Transverse colon (tissue), 4 donors: ENCODE results near the gene LRCOL1. TPM values are rescaled to one million over a fixed set of nuclear protein-coding genes. Genes with fewer than 3 reads are reported as not detected.

ENCODE experiments used
- DNase-seq: peaks from one replicate; pipeline ENCODE4 v3.0.0-alpha.2; 2019
- H3K27ac ChIP-seq, 4 donors: fragments of 200-600 bp; sonication (generic); 2 replicates each; pipeline ENCODE4 v1.5.1; 2016 to 2018; ENCODE audit warnings: inconsistent platforms in 4 of 4
- H3K27me3 ChIP-seq: fragments of 200-600 bp; sonication (generic); 2 replicates; pipeline ENCODE4 v1.5.1; 2017; ENCODE audit warnings: inconsistent platforms
- H3K36me3 ChIP-seq, 4 donors: fragments of 200-600 bp; sonication (generic); 2 replicates each; pipeline ENCODE4 v1.5.1; 2017 to 2019; ENCODE audit warnings: inconsistent platforms in 4 of 4
- H3K4me1 ChIP-seq, 4 donors: fragments of 200-600 bp; sonication (generic); 2 replicates each; pipeline ENCODE4 v1.5.1; 2017 to 2020; ENCODE audit warnings: inconsistent platforms in 4 of 4
- H3K4me3 ChIP-seq, 4 donors: fragments of 200-600 bp; sonication (generic); 1 replicate in 1 of 4; 2 replicates in 3 of 4; pipeline versions ENCODE4 v1.5.1 to v1.6.1; 2017 to 2019; ENCODE audit warnings: inconsistent platforms in 4 of 4
- H3K9me3 ChIP-seq, 2 donors: fragments of 200-600 bp; sonication (generic); 2 replicates each; pipeline ENCODE4 v1.5.1; 2017 to 2019; ENCODE audit warnings: inconsistent platforms in 2 of 2
- EP300 ChIP-seq: sonication (generic); formaldehyde crosslinking; IDR thresholded peaks from one replicate; pipeline ENCODE4 v1.6.1; 2017; ENCODE audit warnings: antibody characterized with exemption, low read depth
- POLR2A ChIP-seq: fragments of 450-650 bp; IDR thresholded peaks from one replicate; pipeline ENCODE4 v1.6.1; 2016; ENCODE audit warnings: antibody characterized with exemption, mild to moderate bottlenecking, moderate library complexity
- POLR2AphosphoS5 ChIP-seq, 3 donors: sonication (generic); formaldehyde crosslinking; IDR thresholded peaks; one replicate each; pipeline ENCODE4 v1.6.1; 2016; ENCODE audit warnings: antibody characterized with exemption in 3 of 3
- WGBS, 2 donors: methylation state at CpG; one replicate each; pipeline ENCODE4 v1.1.5; 2018; ENCODE audit warnings: low coverage in 1 of 2; 5-methylcytosine and 5-hydroxymethylcytosine counted together
- in situ Hi-C, 4 donors: fragments of 200-750 bp; cut with MboI; loops; one replicate each; pipeline versions ENCODE4 v1.15.0 to v1.15.1; 2017; ENCODE audit warnings: low sequenced_read_pairs in 3 of 4, low pct_ligation_motif_present in 1 of 4, low pct_unique_long_range_greater_than_20kb in 1 of 4
- intact Hi-C: fragments of 100-400 bp; cut with DNase I; formaldehyde crosslinking; loops from one replicate; pipeline ENCODE4 v1.15.1; 2023; ENCODE audit warnings: low total_unique reads
- total RNA-seq, 4 donors: library from RNA; depleted of rRNA; stranded (reverse); fragments of >200 nt; gene quantifications; one replicate each; pipeline ENCODE4 v1.1.0, GENCODE V29; 2016
- TF ChIP-seq, protein P1 (sequence below), 5 experiments: fragments of 200-600 bp in 3 of 5; fragments of 450-650 bp in 2 of 5; sonication (generic) in 3 of 5; IDR thresholded peaks; 1 replicate in 2 of 5; 2 replicates in 3 of 5; pipeline ENCODE4 v1.5.1; 2016 to 2017; ENCODE audit warnings: antibody characterized with exemption in 5 of 5, inconsistent platforms in 3 of 5, mild to moderate bottlenecking in 2 of 5, moderate library complexity in 1 of 5

LRCOL1 gene
- total RNA-seq, 4 donors from 2014 or later, result not detected

DNA sequence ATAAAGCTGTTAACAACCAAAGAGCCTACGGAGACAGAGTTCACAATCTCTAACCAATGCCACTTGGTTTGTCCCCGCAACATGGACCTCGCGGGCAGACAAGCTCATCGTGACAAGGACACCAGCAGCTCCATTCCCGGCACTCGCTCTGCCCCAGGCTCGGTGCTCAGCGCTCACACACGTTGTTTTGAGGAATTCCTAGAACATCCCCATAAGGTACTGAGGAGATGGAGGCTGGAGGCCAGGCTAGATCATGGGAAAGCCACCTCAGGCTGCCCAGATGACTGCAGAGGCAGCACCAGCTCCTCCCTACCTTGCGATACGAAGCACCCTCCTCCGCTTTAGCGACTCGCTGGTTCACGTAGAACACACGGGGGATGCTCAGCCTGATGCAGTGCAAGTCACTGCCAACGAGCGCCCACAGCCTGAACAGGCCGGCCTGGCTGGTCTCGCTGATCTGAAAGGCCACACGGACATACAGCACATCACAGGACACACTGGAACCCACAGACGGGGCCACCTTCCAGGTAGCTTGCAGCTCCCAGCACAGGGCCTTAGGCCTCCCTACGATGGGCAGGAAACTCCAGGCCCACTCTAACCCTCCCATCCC, 38.3 kb upstream of the LRCOL1 start:
- in situ Hi-C loops, result no loop called here

DNA sequence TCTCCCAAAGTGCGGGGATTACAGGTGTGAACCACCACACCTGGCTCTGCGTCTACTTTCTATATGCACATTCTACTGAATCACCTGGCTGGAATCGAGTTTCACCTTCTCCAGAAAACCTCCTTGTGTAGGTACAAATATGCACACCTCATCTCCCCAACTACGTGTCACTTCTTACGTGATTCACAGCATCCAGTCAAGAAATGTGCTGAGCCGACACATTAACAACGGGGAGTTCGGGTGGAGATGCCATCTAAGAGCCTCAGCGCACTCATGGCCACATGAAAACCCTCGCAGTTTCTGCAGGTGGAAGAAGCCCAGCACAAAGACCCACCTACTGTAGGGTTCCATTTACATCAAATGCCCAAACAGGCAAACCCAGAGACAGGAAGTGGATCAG, 37.5 kb upstream of the LRCOL1 start:
- Histone ChIP-seq H3K9me3 (no peaks in the 10 kb centered on the region), H3K36me3 (peaks cover 0 to 33% (median 6%) of the 10 kb centered on the region in 4 donors), H3K27ac (no peak overlapping the region), H3K4me3 (no peak overlapping the region), H3K4me1 (peaks cover 0 to 9% (median 2%) of the 10 kb centered on the region in 4 donors), H3K27me3 (no peaks in the 10 kb centered on the region)
- TF ChIP-seq, protein P1, sequence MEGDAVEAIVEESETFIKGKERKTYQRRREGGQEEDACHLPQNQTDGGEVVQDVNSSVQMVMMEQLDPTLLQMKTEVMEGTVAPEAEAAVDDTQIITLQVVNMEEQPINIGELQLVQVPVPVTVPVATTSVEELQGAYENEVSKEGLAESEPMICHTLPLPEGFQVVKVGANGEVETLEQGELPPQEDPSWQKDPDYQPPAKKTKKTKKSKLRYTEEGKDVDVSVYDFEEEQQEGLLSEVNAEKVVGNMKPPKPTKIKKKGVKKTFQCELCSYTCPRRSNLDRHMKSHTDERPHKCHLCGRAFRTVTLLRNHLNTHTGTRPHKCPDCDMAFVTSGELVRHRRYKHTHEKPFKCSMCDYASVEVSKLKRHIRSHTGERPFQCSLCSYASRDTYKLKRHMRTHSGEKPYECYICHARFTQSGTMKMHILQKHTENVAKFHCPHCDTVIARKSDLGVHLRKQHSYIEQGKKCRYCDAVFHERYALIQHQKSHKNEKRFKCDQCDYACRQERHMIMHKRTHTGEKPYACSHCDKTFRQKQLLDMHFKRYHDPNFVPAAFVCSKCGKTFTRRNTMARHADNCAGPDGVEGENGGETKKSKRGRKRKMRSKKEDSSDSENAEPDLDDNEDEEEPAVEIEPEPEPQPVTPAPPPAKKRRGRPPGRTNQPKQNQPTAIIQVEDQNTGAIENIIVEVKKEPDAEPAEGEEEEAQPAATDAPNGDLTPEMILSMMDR (IDR thresholded peaks at IDR 0.05), result no peak
- TF ChIP-seq EP300, result no peak
- TF ChIP-seq POLR2A, result no peak
- TF ChIP-seq POLR2AphosphoS5 (IDR thresholded peaks at IDR 0.05), result no peak
- in situ Hi-C loops, result no loop called here
- intact Hi-C loops, result no loop called here
- DNase-seq, result no peak
- WGBS, 2 donors, result 94% methylated on average over 10 of the region's 10 CpGs; no CpG with 5 or more reads in 1 of the 2 donors

More for the DNA sequence above, 38.3 kb upstream of the LRCOL1 start:
- peaks cover 0 to 9% (median 2%) of the 10 kb centered on the region in 4 donors for H3K4me1 ChIP-seq
- H3K27me3 ChIP-seq, result no peaks in the 10 kb centered on the region
- H3K27ac ChIP-seq, result peak overlapping the region in 1 of 4 donors; percentile 22
- H3K4me3 ChIP-seq, result no peak overlapping the region
- 98% methylated on average over 23 of the region's 24 CpGs; no CpG with 5 or more reads in 1 of the 2 donors for WGBS, 2 donors
- intact Hi-C loops, result no loop called here
- no peaks in the 10 kb centered on the region for H3K9me3 ChIP-seq
- no peak for TF ChIP-seq POLR2A
- H3K36me3 ChIP-seq, result peaks cover 0 to 29% (median 7%) of the 10 kb centered on the region in 4 donors
- DNase-seq, result no peak

DNA sequence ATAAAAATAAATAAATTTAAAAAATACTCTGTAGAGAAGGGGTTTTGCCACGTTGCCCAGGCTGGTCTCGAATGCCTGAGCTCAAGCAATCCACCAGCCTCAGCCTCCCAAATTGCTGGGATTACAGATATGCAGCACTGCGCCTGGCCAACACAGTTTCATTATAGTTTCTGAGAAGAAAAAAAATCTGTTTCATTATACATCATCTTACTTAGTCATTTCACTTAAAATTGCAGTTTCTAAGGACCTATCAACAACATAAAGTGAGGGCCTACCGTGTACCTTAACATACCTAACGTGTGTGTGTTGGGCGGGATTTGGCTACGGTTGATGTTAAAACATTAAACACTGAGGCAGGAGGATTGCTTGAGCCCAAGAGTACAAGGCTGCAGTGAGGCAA, 36.5 kb upstream of the LRCOL1 start:
- H3K36me3 ChIP-seq, result peaks cover 0 to 33% (median 10%) of the 10 kb centered on the region in 4 donors
- no peak overlapping the region for H3K27ac ChIP-seq
- 93% methylated on average over 7 of the region's 7 CpGs; no CpG with 5 or more reads in 1 of the 2 donors for WGBS, 2 donors
- TF ChIP-seq EP300, result no peak
- no peak for TF ChIP-seq POLR2A
- no peak for TF ChIP-seq POLR2AphosphoS5 (IDR thresholded peaks at IDR 0.05)
- TF ChIP-seq, protein P1 (IDR thresholded peaks at IDR 0.05), result no peak
- H3K27me3 ChIP-seq, result no peaks in the 10 kb centered on the region
- H3K9me3 ChIP-seq, result no peaks in the 10 kb centered on the region
- no peak overlapping the region for H3K4me3 ChIP-seq
- DNase-seq, result no peak
- in situ Hi-C loops (no loop called here), intact Hi-C loops (no loop called here)
- peaks cover 0 to 9% (median 2%) of the 10 kb centered on the region in 4 donors for H3K4me1 ChIP-seq

DNA sequence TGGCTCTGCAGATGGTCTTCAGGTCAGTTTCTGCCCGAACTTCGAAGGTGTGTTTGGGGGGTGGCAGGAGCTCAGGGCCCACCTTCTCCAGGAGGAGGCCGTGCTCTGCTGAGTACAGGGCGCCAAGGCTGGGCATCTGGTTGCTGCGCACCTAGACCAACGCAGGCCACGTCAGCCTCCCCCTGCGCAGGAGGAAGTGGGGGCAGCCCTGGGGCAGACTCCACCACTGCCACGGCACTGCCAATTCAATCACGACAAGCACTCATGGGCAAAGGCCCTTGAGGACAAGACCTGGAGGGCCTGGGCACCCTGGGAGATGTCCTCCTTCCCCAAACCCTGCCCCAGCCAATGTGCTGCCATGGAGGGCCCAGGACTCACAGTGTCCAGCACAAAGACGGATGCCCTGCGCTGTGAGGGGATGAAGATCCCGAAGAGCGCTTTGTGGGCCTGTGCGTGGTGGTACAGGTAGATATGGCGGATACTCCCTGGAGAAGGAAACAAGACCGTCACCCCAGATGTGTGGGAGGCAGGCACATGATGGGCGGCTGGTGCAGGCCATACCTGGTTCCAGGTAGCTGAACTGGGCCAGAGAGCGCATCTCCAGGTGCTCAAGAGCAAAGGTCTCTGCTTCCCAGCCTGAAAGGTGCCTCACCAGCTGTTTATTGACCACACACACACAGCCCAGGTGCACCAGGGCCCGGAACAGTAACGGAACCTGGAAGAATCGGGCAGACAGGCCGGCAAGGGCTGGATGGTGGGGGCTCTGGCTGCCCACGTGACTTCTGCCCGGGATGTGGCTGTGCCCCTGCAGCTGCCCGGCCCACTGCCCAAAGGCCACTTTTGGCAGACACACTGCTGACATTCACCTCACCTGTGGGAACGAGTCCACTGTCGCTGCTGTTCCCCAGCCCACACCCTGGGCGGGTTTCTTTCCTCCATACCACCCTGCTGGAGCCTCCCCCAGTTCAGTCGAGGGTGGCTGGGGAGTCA, 32.8 kb upstream of the LRCOL1 start:
- 89 to 97% methylated on average over 7 to 23 of the region's 30 CpGs for WGBS, 2 donors
- Histone ChIP-seq H3K9me3 (no peaks in the 10 kb centered on the region), H3K27ac (no peak overlapping the region), H3K4me3 (no peak overlapping the region), H3K4me1 (no peaks in the 10 kb centered on the region), H3K36me3 (peaks cover 0 to 25% (median 8%) of the 10 kb centered on the region in 4 donors), H3K27me3 (no peaks in the 10 kb centered on the region)
- TF ChIP-seq EP300 (no peak), POLR2AphosphoS5 (IDR thresholded peaks at IDR 0.05) (no peak), POLR2A (no peak)
- TF ChIP-seq, protein P1 (IDR thresholded peaks at IDR 0.05), result no peak
- in situ Hi-C loops (no loop called here), intact Hi-C loops (no loop called here)
- no peak for DNase-seq
